ENCODE results near the gene PYGL. TPM values are rescaled to one million over a fixed set of nuclear protein-coding genes. Genes with fewer than 3 reads are reported as not detected.
"Not testable (repeated sequence)": the region's sequence is repeated elsewhere in the genome, so short reads cannot be mapped to it uniquely, and the experiment has no call there.

Gene PYGL
- total RNA-seq, 4 donors from 2014 or later: 37.0 to 59.1 (median 51.6) TPM

DNA sequence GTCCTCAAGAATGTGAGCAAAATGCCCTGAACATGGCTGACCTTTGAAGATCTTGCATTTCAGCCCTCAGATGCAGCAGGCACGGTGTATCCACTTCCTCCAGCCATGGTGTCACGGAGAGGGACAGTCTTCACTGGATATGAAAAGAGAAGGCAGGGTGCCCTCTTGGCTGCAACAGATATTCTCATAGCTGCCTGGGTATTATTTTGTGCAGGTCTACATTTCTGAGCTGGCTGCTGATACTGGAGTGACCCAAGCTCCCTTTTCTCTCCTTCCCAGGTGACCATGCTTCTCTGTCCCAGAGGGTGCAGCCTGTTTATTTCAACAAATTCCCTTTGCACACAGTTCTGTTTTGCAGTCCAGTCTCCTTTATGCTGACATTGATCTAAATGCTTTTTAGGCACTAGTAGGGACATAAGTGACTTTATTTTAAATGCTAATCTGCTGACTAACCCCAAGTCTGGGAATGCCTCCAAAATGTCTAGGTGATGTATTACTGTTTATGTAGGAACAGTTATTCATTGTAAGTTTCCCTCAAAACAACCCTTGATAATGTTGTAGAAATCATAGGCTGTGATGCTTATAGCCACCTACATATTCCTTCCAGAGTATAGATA, 17.4 kb upstream of the PYGL start:
- WGBS, 2 donors: 34 to 39% methylated on average over 2 of the region's 2 CpGs
- no peak for DNase-seq (ENCODE audit: low spot score in 2 of 2)
- intact Hi-C loops (cut with DNase I; ENCODE audit: low total_unique reads): no loop called here

DNA sequence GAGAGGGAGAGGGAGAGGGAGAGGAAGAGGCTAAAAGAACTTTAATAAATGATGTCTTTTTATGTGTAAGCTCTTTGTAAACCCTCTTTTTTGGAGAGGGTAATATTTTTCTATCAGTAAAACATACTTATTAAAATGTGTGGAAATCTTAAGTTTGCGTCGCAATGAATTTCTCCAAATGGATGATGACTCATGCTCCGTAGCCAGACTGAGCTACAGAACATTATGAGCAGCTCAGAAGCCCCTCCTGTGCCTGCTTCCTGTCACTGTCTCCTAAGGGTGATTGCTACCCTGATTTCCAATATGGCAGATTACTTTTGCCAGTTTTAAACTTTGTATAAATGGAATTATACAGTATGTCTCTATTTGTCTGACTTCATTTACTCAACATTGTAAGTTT, 13.0 kb upstream of the PYGL start:
- H3K4me3 ChIP-seq (ENCODE audit: low read depth, poor library complexity, severe bottlenecking): no peak overlapping the region
- TF ChIP-seq, protein P1, sequence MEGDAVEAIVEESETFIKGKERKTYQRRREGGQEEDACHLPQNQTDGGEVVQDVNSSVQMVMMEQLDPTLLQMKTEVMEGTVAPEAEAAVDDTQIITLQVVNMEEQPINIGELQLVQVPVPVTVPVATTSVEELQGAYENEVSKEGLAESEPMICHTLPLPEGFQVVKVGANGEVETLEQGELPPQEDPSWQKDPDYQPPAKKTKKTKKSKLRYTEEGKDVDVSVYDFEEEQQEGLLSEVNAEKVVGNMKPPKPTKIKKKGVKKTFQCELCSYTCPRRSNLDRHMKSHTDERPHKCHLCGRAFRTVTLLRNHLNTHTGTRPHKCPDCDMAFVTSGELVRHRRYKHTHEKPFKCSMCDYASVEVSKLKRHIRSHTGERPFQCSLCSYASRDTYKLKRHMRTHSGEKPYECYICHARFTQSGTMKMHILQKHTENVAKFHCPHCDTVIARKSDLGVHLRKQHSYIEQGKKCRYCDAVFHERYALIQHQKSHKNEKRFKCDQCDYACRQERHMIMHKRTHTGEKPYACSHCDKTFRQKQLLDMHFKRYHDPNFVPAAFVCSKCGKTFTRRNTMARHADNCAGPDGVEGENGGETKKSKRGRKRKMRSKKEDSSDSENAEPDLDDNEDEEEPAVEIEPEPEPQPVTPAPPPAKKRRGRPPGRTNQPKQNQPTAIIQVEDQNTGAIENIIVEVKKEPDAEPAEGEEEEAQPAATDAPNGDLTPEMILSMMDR (IDR thresholded peaks at IDR 0.05): no peak
- no peak for TF ChIP-seq POLR2A (IDR thresholded peaks at IDR 0.05)
- no peak for DNase-seq (ENCODE audit: low spot score in 2 of 2)
- WGBS, 2 donors: 72 to 77% methylated on average over 3 of the region's 3 CpGs
- intact Hi-C loops (cut with DNase I; ENCODE audit: low total_unique reads): no loop called here

More for the DNA sequence above, 17.4 kb upstream of the PYGL start:
- H3K4me3 ChIP-seq (ENCODE audit: low read depth, poor library complexity, severe bottlenecking): no peak overlapping the region
- TF ChIP-seq POLR2A (IDR thresholded peaks at IDR 0.05): no peak
- TF ChIP-seq, protein P1 (IDR thresholded peaks at IDR 0.05): no peak

DNA sequence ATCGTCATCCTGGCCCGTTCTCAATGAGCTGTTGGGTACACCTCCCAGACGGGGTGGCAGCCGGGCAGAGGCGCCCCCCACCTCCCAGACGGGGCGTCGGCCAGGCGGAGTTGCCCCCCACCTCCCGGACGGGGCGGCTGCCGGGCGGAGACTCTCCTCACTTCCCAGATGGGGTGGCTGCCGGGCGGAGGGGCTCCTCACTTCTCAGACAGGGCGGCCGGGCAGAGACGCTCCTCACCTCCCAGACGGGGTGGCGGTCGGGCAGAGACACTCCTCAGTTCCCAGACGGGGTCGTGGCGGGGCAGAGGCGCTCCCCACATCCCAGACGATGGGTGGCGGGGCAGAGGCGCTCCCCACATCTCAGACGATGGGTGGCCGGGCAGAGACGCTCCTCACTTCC, 12.1 kb upstream of the PYGL start:
- H3K4me3 ChIP-seq (ENCODE audit: low read depth, poor library complexity, severe bottlenecking); DNase-seq (ENCODE audit: low spot score in 2 of 2); intact Hi-C loops (cut with DNase I; ENCODE audit: low total_unique reads): not testable (repeated sequence)
- 79 to 86% methylated on average over 23 to 31 of the region's 32 CpGs for WGBS, 2 donors

DNA sequence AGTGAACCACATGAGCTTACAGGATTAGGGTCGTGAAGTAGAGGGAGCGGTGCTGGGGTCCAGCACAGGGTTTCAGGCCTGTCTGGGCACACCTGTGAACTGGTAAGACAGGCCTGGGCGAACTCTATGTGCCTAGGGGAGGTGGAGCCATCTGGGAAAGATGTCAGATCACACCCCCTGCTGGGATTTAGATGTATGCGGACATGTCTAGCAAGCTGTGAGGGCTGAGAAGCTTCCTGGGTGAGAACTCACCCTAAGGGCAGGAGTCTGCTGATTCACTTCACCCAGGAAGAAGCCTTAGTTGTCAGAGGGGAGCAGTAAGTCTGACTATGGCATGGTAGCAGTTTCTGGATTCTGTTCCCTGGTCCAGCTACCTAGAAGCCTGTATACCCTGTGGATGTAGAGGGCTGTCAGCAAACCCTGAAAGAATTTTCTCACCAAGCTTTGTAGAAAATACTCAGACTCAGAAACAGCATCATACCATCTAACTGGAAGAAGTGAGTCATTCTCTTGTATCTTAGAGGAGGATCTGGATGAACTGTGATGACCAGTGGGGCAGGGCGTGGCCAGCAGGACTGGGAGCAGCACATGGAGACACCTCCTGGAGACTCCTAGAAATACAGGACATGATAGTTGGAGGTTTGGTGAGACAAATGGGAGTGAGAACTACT, 11.2 kb upstream of the PYGL start:
- H3K4me3 ChIP-seq (ENCODE audit: low read depth, poor library complexity, severe bottlenecking): no peak overlapping the region
- intact Hi-C loops (cut with DNase I; ENCODE audit: low total_unique reads): no loop called here
- TF ChIP-seq, protein P1 (IDR thresholded peaks at IDR 0.05): no peak
- no peak for TF ChIP-seq POLR2A (IDR thresholded peaks at IDR 0.05)
- peak in 1 of 2 donors; percentile 81 for DNase-seq (ENCODE audit: low spot score in 2 of 2)
- 42 to 56% methylated on average over 5 of the region's 5 CpGs for WGBS, 2 donors

DNA sequence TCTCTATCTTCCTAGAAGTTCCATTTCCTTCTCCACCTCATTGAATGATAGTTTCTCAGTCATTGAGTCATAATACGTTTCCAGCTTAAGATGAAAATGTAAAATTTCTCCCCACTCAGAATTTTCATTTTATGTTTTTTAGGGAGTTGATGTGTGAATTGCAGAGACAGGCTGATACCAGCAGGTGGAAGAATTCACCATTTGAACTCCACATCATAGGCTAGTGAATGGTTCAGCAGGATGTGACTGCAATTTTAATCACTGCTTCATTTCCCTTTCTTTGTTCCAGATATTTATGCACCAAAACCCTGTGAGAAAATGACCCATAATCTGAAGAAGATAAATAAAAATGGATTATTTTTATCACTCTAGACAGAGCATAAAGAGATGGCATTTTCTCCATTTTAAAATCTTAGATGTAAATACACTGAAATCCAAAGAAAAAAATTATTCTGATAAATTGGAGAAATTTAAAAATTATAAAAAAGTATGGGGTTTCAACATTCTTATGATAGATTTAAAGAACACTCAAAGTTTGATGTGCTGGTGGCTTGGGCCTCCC, 10.6 kb upstream of the PYGL start:
- DNase-seq (ENCODE audit: low spot score in 2 of 2): no peak
- no peak for TF ChIP-seq POLR2A (IDR thresholded peaks at IDR 0.05)
- TF ChIP-seq, protein P1 (IDR thresholded peaks at IDR 0.05): no peak
- intact Hi-C loops (cut with DNase I; ENCODE audit: low total_unique reads): no loop called here
- no peak overlapping the region for H3K4me3 ChIP-seq (ENCODE audit: low read depth, poor library complexity, severe bottlenecking)
- WGBS, 2 donors: 12 to 21% methylated on average over 1 of the region's 1 CpG

DNA sequence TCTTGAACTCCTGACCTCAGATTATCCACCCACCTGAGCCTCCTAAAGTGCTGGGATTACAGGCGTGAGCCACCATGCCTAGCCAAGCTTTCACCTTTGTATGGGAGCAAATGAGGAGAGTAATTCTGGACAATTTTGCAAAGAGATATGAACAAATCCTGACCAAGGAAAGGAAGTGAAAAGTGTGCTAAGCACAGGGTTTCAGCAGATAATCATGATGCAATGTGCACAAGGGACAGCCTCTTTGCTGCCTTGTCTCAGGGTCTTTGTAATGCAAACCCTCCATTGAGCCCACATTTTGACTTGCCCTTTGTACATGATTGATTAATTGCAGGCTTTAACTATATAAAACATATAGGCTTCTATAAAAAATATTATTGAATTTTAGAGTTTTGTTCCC, 9.2 kb upstream of the PYGL start:
- no peak for DNase-seq (ENCODE audit: low spot score in 2 of 2)
- TF ChIP-seq, protein P1 (IDR thresholded peaks at IDR 0.05): no peak
- no peak for TF ChIP-seq POLR2A (IDR thresholded peaks at IDR 0.05)
- no peak overlapping the region for H3K4me3 ChIP-seq (ENCODE audit: low read depth, poor library complexity, severe bottlenecking)
- WGBS, 2 donors: 83 to 91% methylated on average over 1 of the region's 1 CpG
- intact Hi-C loops (cut with DNase I; ENCODE audit: low total_unique reads): no loop called here
